GM21529 (cell line): ENCODE data around the gene BAG5.
"Not testable (repeated sequence)": the region's sequence is repeated elsewhere in the genome, so short reads cannot be mapped to it uniquely, and the experiment has no call there.

Experiments used
- ATAC-seq: cut with Tn5 transposase; IDR thresholded peaks from one replicate; pipeline ENCODE4 v1.9.1; 2021; ENCODE audit not compliant: unreplicated experiment

BAG5 gene

DNA sequence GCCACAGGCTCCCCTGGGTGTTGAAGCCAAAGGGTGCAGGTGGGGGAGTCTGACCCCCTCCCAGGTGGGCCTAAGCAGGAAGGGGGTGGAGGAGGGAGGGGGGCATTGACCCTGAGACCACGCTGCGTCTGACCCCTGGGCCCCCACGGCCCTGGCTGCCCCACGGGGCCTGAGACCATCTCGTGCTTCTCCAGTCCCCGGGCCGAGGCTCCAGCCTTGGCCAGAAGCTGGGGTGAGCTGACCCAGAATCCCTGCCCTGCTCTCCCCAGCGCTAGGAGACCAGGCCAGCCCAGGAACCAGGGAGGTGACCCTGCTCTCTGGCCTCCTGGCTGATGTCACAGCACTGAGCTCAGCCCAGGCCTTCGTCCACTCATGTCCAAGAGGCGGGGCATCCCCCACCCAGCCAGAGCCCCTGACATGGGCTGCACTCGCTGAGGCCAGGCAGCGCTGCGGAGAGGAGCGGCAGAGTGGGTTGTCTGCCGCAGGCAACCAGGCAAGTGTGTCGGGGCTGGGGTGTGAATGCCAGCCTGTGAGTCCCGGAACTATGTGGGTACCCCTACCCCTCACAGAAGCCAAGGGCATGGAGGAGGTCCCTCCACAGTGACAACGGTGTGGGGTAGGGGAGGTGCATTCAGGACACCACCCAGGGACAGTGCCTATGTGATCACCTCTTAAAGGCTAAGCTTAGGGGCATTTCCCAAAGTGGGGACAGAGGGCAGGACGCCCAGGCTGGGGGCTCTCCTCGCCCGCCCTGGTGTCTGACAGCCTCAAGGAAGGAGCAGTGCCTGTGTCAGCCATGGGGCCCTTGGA is 27.2 kb downstream of the BAG5 start:
- ATAC-seq, result no peak

DNA sequence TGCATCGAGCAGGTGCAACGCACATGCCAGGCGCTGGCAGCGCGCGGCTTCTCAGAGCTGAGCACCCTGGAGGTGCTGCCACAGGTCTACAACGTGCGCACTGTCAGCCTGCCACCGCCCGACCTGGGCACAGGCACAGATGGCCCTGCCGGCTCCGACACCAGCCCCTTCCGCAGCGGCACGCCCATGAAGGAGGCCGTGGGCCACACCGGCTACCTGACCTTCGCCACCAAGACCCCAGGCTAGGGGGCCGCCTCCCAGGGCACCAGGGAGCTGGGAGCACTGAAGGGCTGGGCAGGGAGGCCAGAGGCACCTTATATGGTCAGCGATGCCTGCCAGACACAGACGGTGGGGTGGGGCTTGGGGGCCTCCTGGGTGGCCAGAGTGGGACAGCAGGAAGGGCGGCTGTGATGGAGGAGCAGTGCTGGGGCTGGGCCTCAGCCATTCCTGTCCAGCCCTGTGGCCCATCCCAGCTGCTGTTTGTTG is 27.8 kb downstream of the BAG5 start:
- no peak for ATAC-seq

DNA sequence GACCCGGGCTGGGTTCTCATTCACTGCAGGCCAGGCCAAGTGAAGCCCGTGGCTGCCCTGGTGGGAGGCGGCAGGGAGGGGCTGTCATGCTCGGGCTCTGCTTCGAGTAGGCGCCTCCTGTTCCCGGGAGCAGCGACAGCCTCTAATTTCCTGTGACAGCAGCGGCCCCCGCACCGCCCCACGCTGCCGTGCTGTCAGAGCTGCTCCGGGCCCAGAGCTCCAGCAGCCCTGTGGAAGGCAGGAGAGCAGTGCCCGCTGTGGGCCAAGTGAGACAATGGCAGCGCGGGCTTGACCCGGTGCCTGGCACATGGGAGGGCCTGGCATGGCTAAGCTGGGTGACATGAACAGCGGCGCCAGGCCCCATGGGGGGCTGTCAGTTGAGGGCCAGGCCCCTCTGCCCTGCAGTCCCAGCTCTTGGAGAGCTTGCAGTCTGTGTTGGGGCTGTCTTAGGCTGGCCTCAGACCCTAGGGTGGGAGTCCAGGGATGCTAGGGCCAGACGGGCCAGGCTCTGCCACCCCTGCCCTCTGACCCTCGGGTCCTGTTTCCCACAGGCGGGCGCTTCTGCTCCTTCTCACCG is 28.4 kb downstream of the BAG5 start:
- no peak for ATAC-seq

DNA sequence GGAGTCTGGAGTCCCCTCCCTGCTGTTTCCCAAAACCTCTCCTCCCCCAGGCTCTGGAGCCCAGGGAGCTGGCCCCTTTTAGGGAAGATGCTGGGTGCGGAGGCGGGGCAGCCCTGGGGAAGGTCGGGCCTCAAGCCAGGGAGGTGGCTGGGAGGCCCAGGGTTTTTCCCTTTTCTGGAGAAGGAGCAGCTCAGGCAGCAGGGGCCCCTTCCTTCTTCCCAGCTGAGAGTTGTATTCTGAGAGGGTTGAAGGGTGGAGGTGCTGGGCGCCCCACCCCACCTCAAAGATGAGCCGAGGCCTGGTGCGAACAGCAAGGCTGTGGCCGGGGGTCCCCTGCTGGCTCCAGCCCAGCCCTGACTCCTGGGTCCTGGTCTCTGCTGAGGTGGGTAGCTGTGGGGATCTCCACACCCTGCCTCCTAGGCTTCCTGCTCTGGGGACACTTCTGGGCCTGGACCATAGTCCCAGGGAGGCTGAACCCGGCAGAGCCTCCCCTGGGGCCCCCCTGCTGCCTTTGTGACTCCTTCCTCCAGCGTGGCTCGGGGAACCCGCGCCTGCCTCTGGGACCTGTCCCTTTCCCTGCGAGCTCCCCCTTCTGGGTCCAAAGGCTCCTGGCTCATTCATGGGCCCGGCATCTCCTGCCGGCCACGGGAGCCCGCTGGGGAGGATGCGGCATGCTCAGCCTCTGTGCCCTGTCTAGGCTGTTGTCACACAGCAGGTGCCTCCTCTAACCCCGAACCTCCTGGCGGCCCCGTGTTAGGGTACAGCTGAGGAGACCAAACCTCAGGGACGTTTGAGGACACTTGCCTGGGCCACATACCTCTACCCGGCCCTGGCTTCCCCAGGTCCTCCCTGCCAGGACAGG is 29.1 kb downstream of the BAG5 start:
- ATAC-seq, result no peak

DNA sequence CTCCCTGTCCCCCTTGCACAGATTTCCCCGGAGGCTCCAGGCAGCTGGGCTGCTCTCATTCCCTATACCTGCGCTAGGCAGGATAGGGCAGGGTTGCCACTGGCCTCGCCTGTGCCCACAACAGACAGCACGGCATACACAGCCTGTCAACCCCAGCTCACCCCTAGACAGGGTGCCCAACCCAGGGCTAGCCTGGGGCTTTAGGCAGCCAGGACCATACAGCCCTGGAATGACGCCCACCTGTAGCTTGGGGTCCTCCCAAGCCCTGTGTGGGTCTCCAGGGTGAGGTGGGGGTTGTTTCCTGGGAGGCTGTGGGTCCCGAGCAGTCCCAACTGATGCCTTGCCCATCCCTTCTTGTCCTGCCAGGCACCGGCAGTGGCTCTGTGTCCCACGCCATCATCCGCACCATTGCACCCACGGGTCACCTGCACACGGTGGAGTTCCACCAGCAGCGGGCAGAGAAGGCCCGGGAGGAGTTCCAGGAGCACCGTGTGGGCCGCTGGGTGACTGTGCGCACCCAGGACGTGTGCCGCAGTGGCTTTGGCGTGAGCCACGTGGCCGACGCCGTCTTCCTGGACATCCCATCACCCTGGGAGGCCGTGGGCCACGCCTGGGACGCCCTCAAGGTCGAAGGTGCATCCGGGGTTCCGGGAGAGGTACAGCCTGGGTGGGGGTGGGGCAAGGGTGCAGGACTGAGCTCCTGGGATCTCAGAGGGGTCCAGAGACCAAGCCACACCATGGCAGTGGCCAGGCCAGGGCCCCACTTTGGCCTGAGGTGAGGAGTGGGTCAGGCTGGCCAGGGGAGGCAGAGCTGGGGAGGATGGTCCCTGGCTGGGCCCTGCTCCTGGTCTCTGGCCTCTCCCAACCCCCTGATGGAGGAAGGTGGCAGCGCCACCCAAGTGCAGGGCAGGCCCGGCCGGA is 30.0 kb downstream of the BAG5 start:
- ATAC-seq, result no peak

DNA sequence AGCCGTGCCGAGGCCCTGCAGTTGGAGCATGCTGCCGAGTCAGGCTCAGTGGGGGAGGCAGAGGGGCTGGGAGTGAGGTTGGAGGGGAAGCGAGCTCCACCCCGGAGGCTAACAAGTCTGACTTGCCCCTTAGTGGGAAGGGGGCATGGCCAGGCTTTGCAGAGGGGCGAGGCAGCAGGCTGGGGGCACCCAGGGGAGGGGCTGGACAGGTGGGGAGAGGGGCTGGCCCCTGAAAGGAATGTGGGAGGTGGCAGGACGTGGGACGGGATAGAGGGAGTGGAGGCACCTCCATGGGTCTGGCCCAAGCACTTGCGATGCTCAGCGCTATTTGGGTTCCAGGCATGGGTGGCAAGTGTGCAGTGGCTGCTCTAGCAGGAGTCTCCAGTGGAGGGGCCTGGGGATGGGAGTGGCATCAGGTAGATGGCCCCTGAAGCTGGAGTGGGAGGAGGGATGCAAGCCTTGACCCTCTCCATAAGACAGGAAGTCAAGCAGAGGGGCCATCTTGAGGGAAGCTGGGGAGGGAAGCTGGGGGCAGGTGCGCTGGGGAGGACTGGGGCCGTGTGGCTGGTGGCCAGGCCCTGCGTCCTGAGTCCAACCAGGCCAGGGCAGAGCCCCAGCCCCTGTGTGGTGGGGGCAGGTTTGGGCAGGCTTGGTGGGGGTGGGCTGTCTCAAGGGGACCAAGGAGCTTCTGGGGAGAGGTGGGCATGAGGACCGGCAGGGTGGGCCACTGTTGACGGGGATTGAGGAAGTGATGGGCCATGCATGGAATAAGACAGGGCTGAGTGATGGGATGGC is 30.8 kb downstream of the BAG5 start:
- ATAC-seq, result no peak

DNA sequence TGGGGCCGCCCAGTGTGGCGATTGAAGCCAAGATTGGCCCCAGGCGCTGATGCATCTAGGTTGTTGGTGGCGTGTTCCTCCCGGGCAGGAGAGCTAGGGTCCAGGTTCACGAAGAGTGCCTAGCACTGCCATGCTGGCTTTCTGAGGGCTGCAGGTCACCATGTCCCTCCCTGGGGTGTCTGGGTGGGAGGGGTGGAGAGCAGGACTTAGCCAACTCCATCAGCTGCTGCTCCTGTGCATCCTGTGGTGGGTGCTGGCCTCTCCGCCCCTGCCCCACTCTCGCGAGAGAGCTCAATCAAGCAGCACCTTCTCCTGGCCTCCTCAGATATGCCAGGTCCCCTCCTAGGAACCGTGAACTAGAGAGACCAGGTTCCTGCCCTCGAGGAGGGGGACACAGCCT is 31.6 kb downstream of the BAG5 start:
- no peak for ATAC-seq

DNA sequence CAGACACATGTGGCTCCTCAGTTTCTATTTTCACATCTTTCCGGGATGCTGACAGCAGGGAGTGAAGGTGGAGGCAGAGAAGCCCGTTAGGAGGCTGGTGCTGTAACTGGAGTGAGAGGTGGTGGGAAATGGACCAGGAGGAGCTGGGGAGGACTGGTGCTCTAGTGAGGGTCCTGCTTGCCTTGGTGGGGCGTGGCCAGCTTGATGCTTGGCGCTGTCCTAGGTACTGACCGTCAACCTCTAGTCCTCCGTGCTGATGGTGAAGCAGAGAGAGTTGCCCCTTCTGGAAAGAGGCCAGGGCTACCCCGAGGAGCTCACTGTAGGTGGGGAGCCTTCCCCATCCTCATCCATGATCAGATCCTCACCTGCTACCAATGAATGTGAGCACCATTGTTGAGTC is 32.1 kb downstream of the BAG5 start:
- ATAC-seq, result no peak

DNA sequence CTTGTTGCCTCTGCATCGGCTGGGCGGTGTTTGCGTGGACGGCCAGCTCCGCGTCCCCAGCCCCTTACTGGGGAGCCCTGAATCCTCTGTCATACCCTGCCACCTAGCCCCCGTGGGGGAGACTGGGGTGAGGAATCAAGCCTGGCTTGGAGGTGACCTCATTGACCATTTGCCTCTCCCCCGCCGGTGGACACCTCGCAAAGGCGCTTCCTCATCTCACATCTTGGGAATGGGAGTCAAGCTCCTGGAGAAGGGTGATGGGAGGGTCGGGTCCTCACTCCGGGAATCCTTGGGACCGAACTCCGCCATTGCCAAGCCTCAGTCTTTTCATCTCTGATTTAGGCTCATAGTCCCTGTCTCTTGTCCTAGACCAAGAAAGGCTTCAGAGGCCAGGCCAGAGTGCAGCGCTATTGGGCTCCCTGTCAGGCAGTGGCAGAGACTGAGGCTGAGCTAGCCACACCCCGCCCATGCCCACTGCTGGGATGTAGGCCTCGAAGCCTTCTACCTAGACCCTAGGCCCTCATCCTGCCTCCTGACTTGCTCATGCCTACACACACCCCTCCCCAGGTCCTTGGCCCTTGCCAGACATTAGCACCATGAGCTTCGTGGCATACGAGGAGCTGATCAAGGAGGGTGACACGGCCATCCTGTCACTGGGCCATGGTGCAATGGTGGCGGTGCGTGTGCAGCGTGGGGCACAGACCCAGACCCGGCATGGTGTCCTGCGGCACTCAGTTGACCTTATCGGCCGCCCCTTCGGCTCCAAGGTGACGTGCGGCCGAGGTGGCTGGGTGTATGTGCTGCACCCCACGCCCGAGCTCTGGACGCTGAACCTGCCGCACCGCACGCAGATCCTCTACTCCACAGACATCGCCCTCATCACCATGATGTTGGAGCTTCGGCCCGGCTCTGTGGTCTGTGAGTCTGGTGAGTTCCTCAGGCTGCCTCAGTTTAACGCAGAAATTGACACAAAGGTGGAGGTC is 32.8 kb downstream of the BAG5 start:
- no peak for ATAC-seq

DNA sequence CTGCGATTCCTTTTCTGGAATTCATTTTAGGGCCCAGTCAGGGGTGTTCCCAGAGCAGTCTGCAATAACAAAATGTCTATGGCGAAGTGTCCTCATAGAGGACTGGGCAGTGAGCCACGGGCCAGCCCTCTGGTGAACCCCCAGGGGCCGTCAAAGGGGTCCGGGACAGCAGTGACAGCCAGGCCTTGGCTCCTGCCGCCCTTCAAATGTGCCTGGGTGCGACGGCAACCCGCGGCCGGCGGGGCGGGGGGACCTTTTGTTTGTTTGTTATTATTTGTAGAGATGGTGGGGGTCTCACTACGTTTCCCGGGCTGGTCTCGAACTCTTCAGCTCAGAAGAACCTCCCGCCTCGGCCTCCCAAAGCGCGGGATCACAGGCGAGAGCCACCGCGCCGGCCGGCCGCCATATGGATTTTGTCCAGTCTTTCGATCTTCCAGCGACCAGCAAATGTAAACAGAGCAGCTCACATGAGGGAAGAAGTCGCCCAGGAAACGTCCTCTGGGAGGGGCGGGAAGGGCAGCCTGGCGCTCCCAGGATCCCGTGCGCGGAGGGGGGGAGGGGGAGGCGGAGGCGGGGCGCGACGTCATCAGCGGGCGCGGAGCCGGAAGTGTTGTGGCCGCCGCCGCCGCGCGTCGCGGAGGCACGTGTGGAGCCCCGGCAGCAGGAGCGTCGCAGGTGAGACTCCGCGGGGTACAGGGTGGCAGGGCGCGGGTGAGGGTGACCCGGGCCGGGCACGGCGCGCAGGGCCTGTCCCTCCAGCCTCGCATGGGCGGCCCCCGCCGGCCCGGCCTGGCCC is 33.7 kb downstream of the BAG5 start, which contains the start of gene TRMT61A:
TRMT61A (plus strand) TSS at position 610 of the 796 bp plus-strand sequence. CDS start 783 bp downstream, outside the sequence.
- ATAC-seq, result peak; percentile 39

DNA sequence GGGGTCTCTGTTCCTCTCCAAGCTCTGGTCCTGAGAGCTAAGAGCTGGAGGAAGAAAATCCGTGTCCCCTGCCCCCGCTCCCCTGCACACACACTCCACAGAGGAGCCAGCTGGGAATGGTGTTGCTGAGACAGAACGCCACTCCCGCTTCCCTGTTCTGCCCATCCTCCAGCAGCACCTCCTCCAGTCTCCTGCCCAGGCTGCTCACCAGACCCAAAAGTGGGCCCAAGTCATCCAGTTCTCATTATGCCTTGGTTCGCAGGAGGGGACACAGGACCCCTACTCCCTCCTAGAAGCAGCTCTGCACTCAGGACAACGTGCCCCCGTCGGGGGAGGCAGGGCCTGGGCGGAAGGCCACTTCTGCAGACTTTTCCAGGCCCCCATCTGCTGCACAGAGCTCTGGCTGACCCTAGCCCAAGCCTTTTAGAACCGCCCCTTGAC is 34.3 kb downstream of the BAG5 start:
- ATAC-seq, result no peak

DNA sequence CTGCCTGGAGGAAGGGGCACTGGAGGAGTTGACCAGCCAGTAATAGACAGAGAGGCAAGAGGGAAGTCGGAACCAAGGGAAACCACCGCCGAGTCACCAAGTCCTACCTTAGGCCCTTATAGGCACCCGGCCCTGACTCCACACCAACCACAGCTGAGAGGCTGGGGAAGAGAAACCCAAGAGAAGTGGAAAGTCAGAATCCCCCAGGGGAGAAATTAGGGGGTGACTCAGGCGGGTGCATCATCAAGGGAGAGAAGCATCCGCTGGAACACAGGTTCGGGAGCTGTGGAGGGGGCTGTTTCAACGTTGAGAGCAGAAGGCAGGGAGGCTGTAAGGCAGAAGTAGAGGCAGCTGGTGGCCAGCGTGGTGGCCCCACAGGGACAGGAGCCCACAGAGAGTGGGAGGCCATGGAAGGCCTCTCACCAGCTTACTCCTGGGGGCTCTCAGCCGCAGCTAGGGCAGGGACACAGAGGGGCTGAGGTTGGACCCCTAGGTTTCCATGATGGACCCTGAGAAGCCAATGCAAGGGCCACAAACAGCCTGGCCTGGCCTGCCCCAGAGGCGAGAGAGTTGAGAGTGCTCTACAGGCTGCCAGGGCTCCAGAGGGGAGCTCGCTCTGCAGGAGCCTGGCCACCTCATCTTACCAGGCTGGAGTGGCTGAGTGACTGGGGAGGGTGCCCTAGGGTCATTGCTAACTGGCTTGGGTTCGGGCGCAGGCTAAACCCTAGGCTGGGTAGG is 34.9 kb downstream of the BAG5 start:
- ATAC-seq, result peak; percentile 65

DNA sequence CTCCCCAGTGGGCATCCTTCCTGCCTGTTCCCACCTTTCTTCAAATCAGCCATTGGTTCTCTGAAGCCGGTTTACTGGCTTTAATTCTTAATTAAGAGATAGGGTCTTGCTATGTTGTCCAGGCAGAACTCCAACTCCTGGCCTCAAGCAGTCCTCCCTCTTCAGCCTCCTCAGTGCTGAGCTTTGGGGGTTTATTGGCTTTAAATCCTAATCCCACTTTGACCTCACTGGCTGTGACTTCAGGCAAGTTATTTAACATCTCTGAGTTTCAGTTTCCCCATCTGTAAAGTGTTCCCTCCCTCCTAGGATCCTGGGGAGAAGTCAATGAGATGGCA is 35.6 kb downstream of the BAG5 start:
- no peak for ATAC-seq

DNA sequence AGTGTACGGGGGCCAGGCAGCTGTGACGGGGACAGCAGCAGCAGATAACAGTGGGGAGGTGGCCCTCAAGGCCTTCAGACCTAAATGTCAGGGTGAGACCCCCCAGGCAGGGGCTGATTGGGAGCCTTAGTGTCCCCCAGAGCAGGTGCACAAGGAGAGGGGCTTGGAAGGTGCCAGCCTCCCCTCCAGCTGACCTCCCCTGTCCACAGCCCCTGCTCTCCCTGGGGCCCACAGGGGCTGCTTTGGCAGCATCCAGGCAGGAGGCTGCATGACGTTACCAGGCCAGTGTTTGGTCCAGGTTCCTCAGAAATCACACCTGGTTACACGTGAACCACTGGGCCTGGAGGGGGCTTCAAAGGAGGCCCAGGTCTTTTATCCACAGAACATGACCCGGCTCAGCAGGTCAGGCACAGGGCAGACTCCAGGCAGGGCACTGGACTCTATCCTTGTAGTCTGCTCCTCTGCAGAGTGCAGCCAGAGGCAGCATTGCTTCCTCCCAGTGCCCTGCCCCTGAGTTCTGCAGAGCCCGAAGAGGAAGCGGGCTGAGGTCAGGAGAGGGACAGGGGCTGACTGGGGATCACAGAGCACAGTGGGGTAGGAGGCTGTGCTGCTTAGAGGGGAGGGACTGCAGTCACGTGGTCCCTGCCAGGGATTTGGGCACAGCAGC is 36.1 kb downstream of the BAG5 start:
- ATAC-seq, result no peak

DNA sequence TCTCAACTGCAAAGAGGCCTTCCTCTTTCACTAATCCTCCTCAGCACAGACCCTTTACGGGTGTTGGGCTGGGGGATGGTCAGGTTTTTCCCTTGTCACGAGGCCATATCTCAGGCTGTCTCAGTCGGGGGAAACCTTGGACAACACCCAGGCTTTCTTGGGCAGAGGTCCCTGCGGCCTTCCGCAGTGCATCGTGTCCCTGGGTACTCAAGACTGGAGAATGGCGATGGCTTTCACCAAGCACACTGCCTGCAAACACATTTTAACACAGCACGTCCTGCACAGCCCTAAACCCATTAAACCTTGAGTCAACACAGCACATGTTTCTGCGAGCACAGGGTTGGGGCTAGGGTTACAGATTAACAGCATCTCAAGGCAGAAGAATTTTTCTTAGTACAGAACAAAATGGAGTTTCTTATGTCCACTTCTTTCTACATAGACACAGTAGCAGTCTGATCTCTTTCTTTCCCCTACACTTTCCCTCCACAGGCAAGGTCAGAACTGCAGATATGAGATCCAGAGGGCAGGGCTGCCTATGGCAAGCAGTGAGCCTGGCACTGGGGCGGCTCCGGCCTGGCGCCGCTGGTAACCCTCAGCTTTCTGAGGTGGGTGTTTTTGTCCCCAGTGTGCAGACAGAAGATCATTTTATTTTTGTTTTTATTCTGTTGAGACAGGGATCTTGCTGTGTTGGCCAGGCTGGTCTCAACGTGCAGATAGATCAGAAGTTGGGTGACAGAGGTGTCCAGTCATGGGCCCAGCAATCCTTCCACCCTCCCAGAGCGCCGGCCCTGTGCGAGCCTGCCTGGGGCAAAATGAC is 36.8 kb downstream of the BAG5 start:
- not testable (repeated sequence) for ATAC-seq
